GM23338 (cell line): ENCODE data around the gene PDXK. TPM values are rescaled to one million over a fixed set of nuclear protein-coding genes. Genes with fewer than 3 reads are reported as not detected.

ENCODE experiments used
- ATAC-seq: fragments of 200-7000 bp; cut with Tn5 transposase; 3 replicates; pipeline ENCODE4 v1.9.1; 2020
- DNase-seq: peaks from one replicate; pipeline ENCODE4 v3.0.0-alpha.2; 2015; ENCODE audit warnings: low spot score
- H2AFZ ChIP-seq: fragments of 200-600 bp; sonication (generic); 2 replicates; pipeline ENCODE4 v1.8.0; 2016; ENCODE audit warnings: antibody characterized with exemption, mild to moderate bottlenecking, moderate library complexity
- H3F3A ChIP-seq: fragments of 200-600 bp; sonication (generic); replicated peaks from 2 replicates; pipeline ENCODE4 v1.8.0; 2017; ENCODE audit warnings: antibody characterized with exemption, mixed run types, low read depth
- H3K27ac ChIP-seq: fragments of 200-600 bp; sonication (generic); 2 replicates; pipeline ENCODE4 v1.6.1; 2016; ENCODE audit warnings: low read depth
- H3K27me3 ChIP-seq: fragments of 200-600 bp; sonication (generic); 2 replicates; pipeline ENCODE4 v1.8.0; 2016; ENCODE audit warnings: mild to moderate bottlenecking, mixed run types, moderate library complexity; ENCODE audit not compliant: insufficient read depth
- H3K36me3 ChIP-seq: fragments of 200-600 bp; sonication (generic); 2 replicates; pipeline ENCODE4 v1.8.0; 2016; ENCODE audit warnings: mild to moderate bottlenecking; ENCODE audit not compliant: insufficient read depth
- H3K4me1 ChIP-seq: fragments of 200-600 bp; sonication (generic); 2 replicates; pipeline ENCODE4 v1.8.0; 2016; ENCODE audit warnings: mild to moderate bottlenecking, moderate library complexity; ENCODE audit not compliant: insufficient read depth
- H3K4me2 ChIP-seq: fragments of 200-600 bp; sonication (generic); 2 replicates; pipeline ENCODE4 v1.7.1; 2017; ENCODE audit warnings: mixed run types
- H3K4me3 ChIP-seq: fragments of 200-600 bp; sonication (generic); 2 replicates; pipeline ENCODE4 v1.6.1; 2016; ENCODE audit warnings: mixed run types
- H3K79me2 ChIP-seq: fragments of 200-600 bp; sonication (generic); replicated peaks from 2 replicates; pipeline ENCODE4 v1.8.0; 2017; ENCODE audit warnings: mild to moderate bottlenecking; ENCODE audit not compliant: insufficient read depth
- H3K9me2 ChIP-seq: fragments of 200-600 bp; sonication (generic); 2 replicates; pipeline ENCODE4 v1.8.0; 2017; ENCODE audit not compliant: insufficient read depth
- H4K20me1 ChIP-seq: fragments of 200-600 bp; sonication (generic); replicated peaks from 2 replicates; pipeline ENCODE4 v1.8.0; 2017; ENCODE audit warnings: mild to moderate bottlenecking; ENCODE audit not compliant: insufficient read depth
- H3K27ac Mint-ChIP-seq: 2 replicates; pipeline ENCODE4 v1.8.0; 2020; ENCODE audit warnings: inconsistent platforms, mild to moderate bottlenecking, moderate library complexity, mixed read lengths
- H3K27me3 Mint-ChIP-seq: 3 replicates; pipeline ENCODE4 v1.8.0; 2022; ENCODE audit warnings: low read depth, mild to moderate bottlenecking, moderate library complexity, mixed read lengths, inconsistent platforms; ENCODE audit not compliant: insufficient read depth, poor library complexity
- H3K36me3 Mint-ChIP-seq: 3 replicates; pipeline ENCODE4 v1.8.0; 2021; ENCODE audit warnings: low read depth, mild to moderate bottlenecking, inconsistent platforms, moderate library complexity, mixed read lengths
- H3K4me1 Mint-ChIP-seq: 3 replicates; pipeline ENCODE4 v1.8.0; 2020; ENCODE audit warnings: mild to moderate bottlenecking, inconsistent platforms, mixed read lengths
- H3K4me3 Mint-ChIP-seq: 3 replicates; pipeline ENCODE4 v1.8.0; 2021; ENCODE audit warnings: moderate library complexity, mild to moderate bottlenecking, inconsistent platforms, mixed read lengths
- H3K9me3 Mint-ChIP-seq: 3 replicates; pipeline ENCODE4 v1.8.0; 2020; ENCODE audit warnings: moderate library complexity, mild to moderate bottlenecking, inconsistent platforms, mixed read lengths
- CREB1 ChIP-seq: fragments of 250-450 bp; sonication (Bioruptor Pico); IDR thresholded peaks from 2 replicates; pipeline ENCODE4 v1.5.0; 2020; ENCODE audit warnings: low read depth, mild to moderate bottlenecking, moderate library complexity
- EZH2phosphoT487 ChIP-seq: fragments of 200-600 bp; sonication (generic); IDR thresholded peaks from one replicate; pipeline ENCODE4 v1.8.1; 2018; ENCODE audit warnings: antibody characterized with exemption; ENCODE audit not compliant: unreplicated experiment
- POLR2AphosphoS5 ChIP-seq: IDR thresholded peaks from 2 replicates; pipeline ENCODE4 v1.6.1; 2016; ENCODE audit warnings: antibody characterized with exemption, low read depth
- STAT1 ChIP-seq: IDR thresholded peaks from one replicate; pipeline ENCODE4 v1.6.1; 2016; ENCODE audit warnings: antibody characterized with exemption; ENCODE audit not compliant: unreplicated experiment
- ZNF114 ChIP-seq: fragments of 250-450 bp; sonication (Bioruptor Pico); IDR thresholded peaks from 2 replicates; pipeline ENCODE4 v1.5.0; 2020; ENCODE audit warnings: mild to moderate bottlenecking, moderate library complexity
- polyA plus RNA-seq: library from polyadenylated mRNA; unstranded; fragments of >200 nt; fragmentation: Nextera tagmentation; extraction: Ambion mirVana; gene quantifications from 2 replicates; pipeline ENCODE4 v1.2.1, GENCODE V29; 2016
- total RNA-seq: library from RNA; depleted of rRNA; stranded (reverse); fragments of >200 nt; shearing (Covaris generic); gene quantifications from 2 replicates; pipeline ENCODE4 v1.2.3, GENCODE V29; 2014
- TF ChIP-seq, protein P1 (sequence below): fragments of 250-450 bp; sonication (Bioruptor Pico); IDR thresholded peaks from 2 replicates; pipeline ENCODE4 v1.5.0; 2020; ENCODE audit warnings: mild to moderate bottlenecking, moderate library complexity
- TF ChIP-seq, protein P2 (sequence below), 2 experiments: fragments of 200-600 bp in 1 of 2; sonication (generic) in 1 of 2; conservative IDR thresholded peaks; 2 replicates each; pipeline versions ENCODE4 v1.5.1 to v1.6.1; 2016 to 2017; ENCODE audit warnings: antibody characterized with exemption in 2 of 2, low read depth in 2 of 2, mild to moderate bottlenecking in 2 of 2, moderate library complexity in 1 of 2
- TF ChIP-seq, protein P3 (sequence below): IDR thresholded peaks from one replicate; pipeline ENCODE4 v1.6.1; 2018; ENCODE audit warnings: antibody characterized with exemption; ENCODE audit not compliant: unreplicated experiment

Gene PDXK
- total and polyA plus RNA-seq, 2 experiments from 2014 or later, result 53.2 to 66.3 TPM

DNA sequence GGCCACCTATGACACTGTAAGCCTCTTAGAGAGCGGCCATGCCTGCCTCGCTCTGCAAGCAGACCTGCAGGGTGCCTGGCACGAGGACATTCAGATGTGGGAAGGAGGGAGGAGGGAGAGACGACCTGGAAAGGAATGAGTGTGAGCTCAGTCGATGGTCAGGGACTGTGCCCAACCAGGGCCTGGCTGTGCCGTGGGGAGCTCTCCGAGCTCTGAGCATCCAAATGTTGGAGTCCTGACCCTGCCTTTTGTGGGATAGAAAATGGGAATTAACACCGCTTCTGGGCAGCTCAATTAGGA, 49.9 kb downstream of the PDXK start (continued):
- TF ChIP-seq, protein P1, sequence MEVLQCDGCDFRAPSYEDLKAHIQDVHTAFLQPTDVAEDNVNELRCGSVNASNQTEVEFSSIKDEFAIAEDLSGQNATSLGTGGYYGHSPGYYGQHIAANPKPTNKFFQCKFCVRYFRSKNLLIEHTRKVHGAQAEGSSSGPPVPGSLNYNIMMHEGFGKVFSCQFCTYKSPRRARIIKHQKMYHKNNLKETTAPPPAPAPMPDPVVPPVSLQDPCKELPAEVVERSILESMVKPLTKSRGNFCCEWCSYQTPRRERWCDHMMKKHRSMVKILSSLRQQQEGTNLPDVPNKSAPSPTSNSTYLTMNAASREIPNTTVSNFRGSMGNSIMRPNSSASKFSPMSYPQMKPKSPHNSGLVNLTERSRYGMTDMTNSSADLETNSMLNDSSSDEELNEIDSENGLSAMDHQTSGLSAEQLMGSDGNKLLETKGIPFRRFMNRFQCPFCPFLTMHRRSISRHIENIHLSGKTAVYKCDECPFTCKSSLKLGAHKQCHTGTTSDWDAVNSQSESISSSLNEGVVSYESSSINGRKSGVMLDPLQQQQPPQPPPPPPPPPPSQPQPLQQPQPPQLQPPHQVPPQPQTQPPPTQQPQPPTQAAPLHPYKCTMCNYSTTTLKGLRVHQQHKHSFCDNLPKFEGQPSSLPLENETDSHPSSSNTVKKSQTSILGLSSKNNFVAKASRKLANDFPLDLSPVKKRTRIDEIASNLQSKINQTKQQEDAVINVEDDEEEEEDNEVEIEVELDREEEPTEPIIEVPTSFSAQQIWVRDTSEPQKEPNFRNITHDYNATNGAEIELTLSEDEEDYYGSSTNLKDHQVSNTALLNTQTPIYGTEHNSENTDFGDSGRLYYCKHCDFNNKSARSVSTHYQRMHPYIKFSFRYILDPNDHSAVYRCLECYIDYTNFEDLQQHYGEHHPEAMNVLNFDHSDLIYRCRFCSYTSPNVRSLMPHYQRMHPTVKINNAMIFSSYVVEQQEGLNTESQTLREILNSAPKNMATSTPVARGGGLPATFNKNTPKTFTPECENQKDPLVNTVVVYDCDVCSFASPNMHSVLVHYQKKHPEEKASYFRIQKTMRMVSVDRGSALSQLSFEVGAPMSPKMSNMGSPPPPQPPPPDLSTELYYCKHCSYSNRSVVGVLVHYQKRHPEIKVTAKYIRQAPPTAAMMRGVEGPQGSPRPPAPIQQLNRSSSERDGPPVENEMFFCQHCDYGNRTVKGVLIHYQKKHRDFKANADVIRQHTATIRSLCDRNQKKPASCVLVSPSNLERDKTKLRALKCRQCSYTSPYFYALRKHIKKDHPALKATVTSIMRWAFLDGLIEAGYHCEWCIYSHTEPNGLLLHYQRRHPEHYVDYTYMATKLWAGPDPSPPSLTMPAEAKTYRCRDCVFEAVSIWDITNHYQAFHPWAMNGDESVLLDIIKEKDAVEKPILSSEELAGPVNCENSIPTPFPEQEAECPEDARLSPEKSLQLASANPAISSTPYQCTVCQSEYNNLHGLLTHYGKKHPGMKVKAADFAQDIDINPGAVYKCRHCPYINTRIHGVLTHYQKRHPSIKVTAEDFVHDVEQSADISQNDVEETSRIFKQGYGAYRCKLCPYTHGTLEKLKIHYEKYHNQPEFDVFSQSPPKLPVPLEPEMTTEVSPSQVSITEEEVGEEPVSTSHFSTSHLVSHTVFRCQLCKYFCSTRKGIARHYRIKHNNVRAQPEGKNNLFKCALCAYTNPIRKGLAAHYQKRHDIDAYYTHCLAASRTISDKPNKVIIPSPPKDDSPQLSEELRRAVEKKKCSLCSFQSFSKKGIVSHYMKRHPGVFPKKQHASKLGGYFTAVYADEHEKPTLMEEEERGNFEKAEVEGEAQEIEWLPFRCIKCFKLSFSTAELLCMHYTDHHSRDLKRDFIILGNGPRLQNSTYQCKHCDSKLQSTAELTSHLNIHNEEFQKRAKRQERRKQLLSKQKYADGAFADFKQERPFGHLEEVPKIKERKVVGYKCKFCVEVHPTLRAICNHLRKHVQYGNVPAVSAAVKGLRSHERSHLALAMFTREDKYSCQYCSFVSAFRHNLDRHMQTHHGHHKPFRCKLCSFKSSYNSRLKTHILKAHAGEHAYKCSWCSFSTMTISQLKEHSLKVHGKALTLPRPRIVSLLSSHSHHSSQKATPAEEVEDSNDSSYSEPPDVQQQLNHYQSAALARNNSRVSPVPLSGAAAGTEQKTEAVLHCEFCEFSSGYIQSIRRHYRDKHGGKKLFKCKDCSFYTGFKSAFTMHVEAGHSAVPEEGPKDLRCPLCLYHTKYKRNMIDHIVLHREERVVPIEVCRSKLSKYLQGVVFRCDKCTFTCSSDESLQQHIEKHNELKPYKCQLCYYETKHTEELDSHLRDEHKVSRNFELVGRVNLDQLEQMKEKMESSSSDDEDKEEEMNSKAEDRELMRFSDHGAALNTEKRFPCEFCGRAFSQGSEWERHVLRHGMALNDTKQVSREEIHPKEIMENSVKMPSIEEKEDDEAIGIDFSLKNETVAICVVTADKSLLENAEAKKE (CRISPR knock-in tag), result no peak
- TF ChIP-seq CREB1 (CRISPR knock-in tag) (no peak), ZNF114 (CRISPR knock-in tag) (no peak), POLR2AphosphoS5 (no peak)
- TF ChIP-seq, protein P2, sequence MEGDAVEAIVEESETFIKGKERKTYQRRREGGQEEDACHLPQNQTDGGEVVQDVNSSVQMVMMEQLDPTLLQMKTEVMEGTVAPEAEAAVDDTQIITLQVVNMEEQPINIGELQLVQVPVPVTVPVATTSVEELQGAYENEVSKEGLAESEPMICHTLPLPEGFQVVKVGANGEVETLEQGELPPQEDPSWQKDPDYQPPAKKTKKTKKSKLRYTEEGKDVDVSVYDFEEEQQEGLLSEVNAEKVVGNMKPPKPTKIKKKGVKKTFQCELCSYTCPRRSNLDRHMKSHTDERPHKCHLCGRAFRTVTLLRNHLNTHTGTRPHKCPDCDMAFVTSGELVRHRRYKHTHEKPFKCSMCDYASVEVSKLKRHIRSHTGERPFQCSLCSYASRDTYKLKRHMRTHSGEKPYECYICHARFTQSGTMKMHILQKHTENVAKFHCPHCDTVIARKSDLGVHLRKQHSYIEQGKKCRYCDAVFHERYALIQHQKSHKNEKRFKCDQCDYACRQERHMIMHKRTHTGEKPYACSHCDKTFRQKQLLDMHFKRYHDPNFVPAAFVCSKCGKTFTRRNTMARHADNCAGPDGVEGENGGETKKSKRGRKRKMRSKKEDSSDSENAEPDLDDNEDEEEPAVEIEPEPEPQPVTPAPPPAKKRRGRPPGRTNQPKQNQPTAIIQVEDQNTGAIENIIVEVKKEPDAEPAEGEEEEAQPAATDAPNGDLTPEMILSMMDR (conservative IDR thresholded peaks at IDR 0.05; ENCODE audit: low read depth in 2 of 2), result no peak

DNA sequence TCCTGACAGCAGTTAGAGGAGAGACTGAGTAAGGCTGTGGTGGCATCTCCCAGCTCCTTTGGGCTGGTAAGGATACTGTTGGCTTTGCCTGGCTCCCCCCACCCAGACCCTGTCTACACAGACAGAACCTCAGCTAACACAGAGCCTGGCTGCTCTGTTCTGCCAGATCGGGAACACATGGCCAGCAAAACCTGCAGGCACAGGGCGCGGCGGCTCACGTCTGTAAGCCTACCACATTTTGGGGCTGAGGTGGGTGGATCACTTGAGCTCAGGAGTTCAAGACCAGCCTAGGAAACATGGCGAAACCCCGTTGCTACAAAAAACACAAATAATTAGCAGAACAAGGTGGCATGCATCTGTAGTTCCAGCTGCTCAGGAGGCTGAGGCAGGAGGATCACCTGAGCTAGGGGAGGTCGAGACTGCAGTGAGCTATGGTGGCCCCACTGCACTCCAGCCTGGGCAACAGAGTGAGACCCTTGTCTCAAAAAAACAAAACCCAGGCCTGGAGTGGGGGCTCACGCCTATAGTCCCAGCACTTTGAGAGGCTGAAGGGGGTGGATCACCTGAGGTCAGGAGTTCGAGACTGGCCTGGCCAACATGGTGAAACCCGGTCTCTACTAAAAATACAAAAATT, 50.5 kb downstream of the PDXK start:
- Histone ChIP-seq H3K4me3 (no peak overlapping the region), H3K4me1 (peaks cover 25% of the 10 kb centered on the region), H3K9me2 (no peaks in the 10 kb centered on the region), H3K27me3 (no peaks in the 10 kb centered on the region), H2AFZ (no peak overlapping the region), H3K27ac (no peak overlapping the region), H3K79me2 (peaks cover 4% of the 10 kb centered on the region; the same call in 1 of the 2 replicates), H3F3A (peaks cover 6% of the 10 kb centered on the region; the same call in 1 of the 2 replicates), H3K36me3 (peaks cover 5% of the 10 kb centered on the region), H4K20me1 (no peaks in the 10 kb centered on the region), H3K4me2 (no peak overlapping the region)
- ATAC-seq, result no peak
- H3K27ac Mint-ChIP-seq, result no peak overlapping the region
- H3K27me3 Mint-ChIP-seq, result peaks cover 17% of the 10 kb centered on the region
- H3K4me1 Mint-ChIP-seq, result peaks cover 54% of the 10 kb centered on the region
- H3K9me3 Mint-ChIP-seq, result no peaks in the 10 kb centered on the region
- H3K36me3 Mint-ChIP-seq, result peaks cover 18% of the 10 kb centered on the region
- no peak for DNase-seq
- no peak overlapping the region; the same call in 2 of the 3 replicates for H3K4me3 Mint-ChIP-seq
- TF ChIP-seq, protein P3, sequence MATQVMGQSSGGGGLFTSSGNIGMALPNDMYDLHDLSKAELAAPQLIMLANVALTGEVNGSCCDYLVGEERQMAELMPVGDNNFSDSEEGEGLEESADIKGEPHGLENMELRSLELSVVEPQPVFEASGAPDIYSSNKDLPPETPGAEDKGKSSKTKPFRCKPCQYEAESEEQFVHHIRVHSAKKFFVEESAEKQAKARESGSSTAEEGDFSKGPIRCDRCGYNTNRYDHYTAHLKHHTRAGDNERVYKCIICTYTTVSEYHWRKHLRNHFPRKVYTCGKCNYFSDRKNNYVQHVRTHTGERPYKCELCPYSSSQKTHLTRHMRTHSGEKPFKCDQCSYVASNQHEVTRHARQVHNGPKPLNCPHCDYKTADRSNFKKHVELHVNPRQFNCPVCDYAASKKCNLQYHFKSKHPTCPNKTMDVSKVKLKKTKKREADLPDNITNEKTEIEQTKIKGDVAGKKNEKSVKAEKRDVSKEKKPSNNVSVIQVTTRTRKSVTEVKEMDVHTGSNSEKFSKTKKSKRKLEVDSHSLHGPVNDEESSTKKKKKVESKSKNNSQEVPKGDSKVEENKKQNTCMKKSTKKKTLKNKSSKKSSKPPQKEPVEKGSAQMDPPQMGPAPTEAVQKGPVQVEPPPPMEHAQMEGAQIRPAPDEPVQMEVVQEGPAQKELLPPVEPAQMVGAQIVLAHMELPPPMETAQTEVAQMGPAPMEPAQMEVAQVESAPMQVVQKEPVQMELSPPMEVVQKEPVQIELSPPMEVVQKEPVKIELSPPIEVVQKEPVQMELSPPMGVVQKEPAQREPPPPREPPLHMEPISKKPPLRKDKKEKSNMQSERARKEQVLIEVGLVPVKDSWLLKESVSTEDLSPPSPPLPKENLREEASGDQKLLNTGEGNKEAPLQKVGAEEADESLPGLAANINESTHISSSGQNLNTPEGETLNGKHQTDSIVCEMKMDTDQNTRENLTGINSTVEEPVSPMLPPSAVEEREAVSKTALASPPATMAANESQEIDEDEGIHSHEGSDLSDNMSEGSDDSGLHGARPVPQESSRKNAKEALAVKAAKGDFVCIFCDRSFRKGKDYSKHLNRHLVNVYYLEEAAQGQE, result no peak
- no peak for TF ChIP-seq CREB1 (CRISPR knock-in tag)
- no peak for TF ChIP-seq EZH2phosphoT487
- no peak for TF ChIP-seq STAT1
